Activated effector memory CD4-positive, alpha-beta T cell treated with anti-CD3 and anti-CD28 coated beads, Interleukin-2, amount 50 U/mL, for 16 hours (primary cell): ENCODE results near the gene DDX10.
"Not testable (repeated sequence)": the region's sequence is repeated elsewhere in the genome, so short reads cannot be mapped to it uniquely, and the experiment has no call there.

Experiments
- DNase-seq: peaks from one replicate; pipeline ENCODE4 v3.0.0-alpha.2; 2020

DDX10 gene

DNA sequence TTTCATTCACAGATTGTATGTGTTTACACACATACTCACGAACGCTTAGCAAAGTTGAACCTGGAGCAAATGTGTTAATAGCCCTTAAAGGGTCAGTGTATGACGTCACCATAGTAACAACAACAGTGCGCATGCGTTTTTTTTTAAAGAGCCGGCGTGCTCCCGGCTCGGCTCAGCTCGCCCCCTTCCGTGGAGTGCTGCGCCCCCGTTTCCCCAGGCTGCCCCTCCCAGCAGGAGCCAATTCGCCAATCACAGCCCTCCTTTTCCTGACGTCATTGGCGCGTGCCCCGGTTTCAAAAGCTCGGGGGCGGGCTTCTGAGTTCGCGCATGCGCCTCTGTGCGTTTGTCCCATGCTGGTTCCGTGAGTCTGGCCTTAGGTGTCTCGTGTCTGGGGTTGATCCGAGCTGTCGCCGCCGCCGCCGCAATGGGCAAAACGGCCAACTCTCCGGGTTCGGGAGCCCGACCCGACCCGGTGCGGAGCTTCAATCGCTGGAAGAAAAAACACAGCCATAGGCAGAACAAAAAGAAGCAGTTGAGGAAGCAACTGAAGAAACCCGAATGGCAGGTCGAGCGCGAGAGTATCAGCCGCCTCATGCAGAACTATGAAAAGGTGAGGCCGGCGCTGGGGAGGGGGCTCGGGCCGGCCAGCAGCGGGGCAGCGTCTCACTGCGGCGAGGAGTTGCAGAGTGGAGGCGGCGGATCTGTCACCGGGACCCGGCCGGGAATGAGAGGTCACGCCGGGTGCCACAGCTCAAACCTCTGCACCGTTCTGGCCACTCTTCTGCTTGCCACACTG is at the start of gene DDX10:
Gene DDX10, plus strand, starts transcription at position 340 of the 796 bp plus-strand sequence. Its CDS starts 85 bp downstream, at position 425.
- peak; percentile 99 for DNase-seq

DNA sequence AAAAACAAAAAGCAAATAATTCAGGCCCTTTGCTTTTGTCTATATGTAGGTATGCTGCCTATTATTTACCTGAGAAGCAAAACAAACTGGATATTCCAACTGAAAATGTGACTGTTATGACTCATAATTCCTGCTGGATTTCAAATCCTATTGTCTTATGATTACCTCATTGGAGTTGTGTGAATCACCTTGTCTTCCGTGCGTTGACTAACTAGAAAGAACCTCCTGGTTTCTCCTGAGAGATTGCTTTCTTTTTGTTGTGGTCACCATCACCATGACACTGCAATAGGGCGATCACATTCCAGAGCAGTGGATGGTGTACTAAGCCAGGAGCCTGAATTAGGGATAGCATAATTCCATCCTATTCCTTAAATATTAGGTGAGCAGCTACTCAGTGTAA is 48.3 kb upstream of the DDX10 start:
- DNase-seq: no peak

DNA sequence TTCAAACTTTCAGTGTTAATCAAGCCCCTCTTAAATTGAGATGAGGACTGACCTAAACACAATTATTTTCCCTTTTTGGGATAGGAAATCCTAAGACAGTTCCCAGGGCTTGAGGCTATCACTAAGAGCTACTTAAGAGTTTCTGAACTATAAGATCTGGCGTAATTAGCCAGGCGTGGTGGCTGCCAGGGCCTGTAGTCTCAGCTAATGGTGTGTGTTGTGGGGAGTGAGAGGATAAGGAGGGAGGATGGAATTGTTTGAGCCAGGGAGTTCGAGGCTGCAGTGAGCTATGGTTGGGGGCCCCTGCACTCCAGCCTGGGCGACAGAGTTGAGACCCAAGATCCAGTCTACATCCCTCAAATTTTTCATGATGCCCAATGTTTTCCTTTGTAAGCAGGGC is 47.8 kb upstream of the DDX10 start:
- no peak for DNase-seq

DNA sequence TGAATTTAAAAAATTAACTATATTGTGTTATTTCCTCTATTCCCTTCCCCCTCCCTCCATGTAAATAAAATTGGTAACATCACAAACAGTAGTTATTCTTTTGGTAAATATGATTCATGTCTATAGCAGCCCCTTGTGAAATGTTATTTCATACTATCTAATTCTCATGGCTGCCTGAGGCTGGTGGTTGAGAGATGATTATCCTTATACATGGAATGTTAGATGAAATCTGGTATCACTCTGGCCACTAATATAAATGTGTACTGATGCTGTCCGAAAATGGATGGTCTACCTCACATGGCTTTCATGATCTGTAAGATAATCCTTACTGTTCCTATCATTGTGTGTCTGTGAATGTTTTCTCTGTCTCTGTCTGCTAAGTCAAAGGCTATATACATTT is 46.3 kb upstream of the DDX10 start:
- no peak for DNase-seq

DNA sequence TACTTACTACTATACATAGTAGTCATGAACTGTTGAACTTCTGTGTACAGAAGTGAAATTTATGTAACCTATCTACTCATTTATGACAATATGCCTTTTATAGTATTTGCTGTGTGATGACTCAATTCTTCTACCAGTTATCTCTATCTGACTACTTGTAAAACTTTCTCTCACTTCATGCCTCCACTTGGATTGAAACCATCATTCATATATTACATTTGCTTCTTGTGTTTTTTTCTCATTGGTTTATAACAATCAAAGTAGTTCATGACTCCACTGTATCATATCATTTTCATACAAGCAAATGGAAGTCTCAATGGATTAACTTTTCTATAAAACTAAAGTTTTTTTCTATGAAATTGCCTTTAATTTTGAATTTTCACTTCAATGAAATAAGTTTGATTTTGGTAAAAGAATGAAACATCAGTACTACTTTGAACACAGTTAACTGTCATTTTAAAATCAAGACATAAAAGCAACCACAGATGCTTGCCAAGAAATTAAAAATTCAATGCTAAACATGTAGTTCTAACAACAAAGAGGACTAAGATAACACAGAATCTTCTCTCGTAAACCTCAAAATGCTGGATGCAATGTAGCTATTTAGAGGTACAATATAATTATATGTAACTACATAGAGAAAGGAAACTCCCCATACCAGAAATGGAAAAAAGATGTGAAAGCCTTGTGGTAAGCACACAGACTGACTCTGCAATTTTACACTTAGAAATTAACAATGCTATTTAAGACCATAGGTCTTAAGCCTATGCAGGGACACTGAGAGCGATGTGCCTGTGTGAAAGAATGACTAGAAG is 43.7 kb upstream of the DDX10 start:
- no peak for DNase-seq

DNA sequence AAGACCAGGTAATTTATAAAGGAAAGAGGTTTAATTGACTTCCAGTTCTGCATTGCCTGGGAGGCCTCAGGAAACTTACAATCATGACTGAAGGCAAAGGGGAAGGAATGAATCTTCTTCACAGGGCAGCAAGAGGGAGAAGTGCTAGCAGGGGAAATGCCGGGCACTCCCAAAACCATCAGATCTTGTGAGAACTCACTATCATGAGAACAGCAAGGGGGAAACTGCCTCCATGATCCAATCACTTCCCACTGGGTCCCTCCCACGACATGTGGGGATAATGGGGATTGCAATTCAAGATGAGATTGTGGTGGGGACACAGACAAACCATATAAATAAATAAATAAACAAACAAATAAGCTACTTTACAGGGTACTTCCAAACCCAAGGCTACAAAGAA is 42.5 kb upstream of the DDX10 start:
- DNase-seq: no peak

DNA sequence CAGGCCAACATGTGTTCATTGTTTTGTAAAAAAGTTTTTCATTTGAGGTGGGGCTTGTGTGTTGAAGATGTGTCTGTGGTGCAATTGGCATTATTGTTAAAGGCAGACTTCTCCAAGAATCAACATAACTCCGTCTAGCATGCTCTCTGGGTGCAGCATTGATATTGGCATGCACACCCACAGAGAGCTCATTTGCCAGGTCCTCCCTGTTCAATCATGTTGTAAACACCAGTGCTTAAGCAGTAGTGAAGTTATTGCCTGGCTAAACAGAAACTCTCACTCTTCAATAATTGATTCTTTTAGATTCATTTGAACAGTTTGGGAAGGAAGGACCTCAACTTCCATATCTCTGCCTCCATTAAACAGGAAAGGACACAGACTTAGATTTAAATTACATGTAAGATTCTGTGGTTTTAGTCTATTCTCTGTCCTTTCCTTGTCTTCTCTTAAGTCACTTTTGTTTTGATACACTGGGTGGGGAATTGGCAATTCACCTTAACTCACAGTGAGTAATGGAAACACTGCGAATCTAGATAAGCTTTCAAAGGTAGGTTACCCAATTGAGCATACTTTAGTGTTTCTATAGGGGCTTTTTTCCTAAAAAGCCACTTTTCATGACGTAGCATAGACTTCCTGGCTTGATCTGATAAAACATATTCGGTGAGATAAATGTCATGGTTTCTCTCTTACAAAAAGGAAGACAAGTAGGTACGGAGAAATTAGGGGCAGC is 40.5 kb upstream of the DDX10 start:
- no peak for DNase-seq

DNA sequence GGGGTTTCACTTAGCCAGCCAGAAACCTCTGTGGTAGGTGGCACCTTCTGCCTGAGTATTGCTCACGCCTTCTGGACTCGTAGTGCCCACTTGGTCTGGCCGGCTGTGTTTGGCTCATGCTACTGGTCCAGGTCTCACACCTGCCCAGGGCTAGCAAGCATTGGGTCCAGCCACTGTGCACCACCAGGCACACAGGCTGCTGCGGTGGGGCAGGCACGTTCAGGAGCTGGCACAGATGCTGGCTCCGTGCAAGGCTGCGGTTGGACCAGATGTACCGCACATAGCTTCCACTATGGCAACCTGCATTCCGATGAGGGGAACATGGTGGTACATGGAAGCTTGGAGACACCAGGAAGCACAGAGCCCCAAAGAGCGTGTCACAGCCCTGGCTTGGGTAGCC is 36.5 kb upstream of the DDX10 start:
- DNase-seq: no peak

DNA sequence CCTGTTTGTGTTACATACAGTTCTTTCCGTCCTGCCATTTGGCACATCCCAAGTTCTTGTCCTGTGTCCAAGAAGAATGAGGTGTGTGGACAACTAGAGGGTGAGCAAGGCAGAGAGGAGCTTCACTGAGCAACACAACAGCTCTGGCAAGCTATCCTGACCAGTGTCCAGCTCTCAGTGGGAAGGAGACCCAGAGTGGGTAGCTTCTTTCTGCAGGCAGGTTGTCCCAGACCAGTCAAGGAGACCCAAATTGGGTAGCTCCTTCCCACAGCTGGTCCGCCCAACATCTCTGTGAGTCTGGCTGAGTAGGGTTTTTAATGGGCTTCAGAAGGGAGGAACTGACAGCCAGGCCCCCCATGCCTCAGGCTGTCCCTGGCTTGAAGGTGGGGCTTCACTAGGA is 36.1 kb upstream of the DDX10 start:
- no peak for DNase-seq

DNA sequence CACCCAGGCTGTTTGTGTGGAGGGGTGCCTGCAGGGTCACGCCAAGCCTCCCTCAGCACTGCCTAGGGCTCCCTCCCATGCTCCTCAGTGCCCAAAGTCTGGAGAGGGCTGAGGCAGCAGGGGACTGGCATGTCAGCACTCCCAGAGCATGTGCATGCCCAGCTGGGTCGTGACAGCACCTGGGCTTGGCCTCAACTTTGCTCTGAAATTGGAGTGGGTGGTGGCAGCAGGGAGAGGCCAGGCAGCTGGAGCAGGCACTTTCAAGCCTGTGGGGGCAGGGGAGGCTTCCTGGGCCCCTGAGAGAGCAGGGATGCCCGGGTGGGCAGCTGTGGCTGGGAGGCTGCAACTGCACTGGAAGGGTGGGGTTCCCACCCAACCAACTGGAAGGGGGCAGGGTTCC is 35.6 kb upstream of the DDX10 start:
- no peak for DNase-seq

DNA sequence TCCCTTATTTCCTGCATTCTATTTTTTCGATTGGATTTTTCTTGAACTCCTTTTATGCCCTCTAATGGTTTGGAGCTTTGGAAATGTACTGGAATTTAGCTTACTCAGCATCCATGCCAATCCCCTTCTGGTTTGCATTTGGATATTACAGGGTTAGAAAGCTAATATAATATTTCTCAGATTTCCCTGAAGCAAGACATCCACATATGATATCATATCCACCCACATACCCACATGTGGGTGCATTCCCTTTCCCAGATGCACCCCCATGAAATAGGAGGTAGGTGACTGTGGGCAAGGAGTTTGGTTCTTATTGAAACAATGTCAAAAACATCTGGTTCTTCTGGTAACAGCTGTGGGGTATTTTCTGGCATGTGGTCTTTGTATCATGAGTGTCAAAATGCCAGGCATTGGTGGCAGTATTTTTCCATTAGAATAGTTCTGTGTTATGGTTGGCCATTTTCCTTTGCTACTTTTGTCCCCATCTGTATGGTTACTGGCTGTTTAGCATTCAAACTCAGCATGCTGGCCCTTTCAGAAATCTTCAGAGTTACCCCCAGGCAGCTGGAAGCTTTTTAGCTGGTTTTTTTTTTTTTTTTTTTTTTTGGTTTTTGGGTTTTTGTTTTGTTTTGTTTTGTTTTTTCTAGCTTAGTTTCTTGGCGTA is 32.7 kb upstream of the DDX10 start:
- no peak for DNase-seq

DNA sequence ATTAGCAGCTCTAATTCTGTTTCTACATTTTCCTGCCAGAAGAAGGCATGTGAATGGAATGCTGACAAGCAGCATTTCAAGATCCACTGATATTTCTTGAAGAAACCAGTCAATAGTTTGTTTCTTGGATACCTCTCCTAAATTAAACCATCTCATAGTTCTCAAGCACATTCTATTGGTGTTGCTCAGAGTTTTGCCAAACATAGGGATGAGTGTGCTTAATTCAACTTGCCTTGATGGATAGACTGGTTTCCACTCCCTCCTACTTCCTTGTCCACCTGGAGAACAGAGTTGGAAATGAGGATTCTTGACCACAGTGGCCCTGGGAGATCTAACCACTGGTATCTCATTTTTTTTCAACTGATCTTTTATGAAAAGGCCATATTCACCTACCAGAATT is 29.8 kb upstream of the DDX10 start:
- no peak for DNase-seq

DNA sequence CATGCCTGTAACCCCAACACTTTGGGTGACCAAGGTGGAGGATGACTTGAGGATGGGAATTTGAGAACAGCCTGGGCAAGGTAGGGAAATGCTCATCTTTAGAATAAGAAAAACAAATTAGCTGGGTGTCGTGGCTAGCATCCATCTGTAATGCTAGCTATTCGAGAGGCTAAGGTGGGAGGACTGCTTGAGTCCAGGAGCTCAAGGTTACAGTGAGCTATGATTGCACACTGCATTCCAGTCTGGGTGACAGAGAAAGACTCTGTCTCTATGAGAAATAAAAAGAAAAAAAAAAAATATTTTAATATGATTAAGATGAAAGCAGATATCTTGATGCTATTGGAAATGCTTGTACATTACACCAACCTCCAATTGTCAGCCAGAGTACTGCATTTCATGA is 28.6 kb upstream of the DDX10 start:
- DNase-seq: no peak

DNA sequence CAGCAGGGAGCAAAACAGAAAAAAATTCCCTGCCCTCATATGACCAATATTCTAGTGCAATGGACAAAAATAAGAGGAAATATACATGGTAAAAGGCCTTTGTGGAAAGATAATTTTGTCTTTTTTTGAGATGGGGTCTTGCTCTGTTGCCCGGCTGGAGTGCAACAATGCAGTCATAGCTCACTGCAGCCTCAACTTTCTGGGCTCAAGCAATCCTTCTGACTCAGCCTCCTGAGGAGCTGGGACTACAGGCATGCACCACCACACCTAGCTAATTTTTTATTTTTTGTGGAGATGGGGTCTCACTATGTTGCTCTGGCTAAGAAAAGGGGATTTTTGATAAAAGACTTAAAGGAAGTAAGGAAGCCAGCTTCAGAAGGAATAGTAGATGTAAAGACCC is 25.7 kb upstream of the DDX10 start:
- DNase-seq: no peak

DNA sequence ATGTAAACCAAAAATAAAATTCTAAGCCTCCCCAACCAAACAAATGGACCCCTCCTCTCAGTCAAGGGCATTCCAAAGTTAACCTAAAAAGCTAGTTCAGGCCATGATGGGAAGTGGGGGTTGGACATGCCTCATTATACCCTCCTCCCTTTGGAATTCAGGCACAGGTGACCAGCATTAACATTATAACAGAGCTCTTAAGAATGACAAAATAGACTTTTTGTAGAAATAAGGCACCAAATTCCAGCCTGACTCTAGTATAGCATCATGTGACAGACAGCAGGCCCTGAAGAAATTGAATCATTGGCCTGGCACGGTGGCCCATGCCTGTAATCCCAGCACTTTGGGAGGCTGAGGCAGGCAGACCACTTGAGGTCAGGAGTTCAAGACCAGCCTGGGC is 23.1 kb upstream of the DDX10 start:
- not testable (repeated sequence) for DNase-seq

DNA sequence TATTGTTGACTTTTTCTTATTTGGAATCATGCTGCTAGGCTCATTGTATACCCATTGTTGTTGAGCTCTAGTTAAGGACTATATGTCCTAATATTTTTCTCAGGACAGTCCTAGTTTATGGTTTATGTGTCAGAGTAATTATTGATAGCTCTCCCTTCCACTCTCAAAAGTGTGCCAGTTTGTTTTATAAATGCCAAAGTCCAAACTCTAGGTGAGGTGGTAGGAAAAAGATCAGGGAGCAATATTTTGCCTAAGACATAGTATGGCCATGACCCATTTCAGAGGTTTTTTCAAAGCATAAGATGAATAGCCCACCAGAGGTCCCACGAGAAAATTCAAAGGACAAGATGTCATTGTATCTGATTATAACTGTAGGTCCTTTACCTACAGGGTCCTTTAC is 20.9 kb upstream of the DDX10 start:
- no peak for DNase-seq

DNA sequence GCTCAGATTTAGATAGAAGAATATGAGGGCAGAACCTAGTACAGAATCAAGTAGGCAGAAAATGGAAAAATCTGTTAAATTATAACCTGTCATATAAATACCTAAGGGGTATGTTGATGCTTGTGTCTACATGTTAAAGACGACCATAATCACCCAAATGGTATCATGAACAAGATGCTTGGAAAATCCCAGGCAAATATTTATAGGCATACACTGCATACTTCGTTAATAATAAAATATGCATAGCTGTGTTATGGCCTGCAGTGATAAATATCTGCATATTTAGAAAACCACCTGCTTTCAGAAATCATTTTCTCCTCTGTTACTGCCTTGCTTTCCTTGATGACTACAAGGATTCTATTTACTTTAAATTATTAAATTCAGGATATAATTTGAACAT is 18.9 kb upstream of the DDX10 start:
- DNase-seq: no peak

DNA sequence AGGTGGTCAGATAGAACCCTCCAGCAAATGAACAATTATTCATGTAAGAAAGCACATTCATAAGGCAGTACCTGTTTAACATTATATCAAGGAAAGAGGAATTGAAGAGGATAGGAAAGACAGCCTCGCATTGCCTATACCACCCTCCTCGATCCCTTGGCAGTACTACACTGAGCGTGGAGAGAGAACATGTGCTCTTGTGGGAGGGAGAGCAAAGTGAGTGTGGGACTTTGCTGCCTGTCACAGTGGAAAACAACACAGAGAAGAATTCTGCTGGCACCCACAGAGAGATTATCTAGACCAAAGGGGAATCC is 17.5 kb upstream of the DDX10 start:
- no peak for DNase-seq

DNA sequence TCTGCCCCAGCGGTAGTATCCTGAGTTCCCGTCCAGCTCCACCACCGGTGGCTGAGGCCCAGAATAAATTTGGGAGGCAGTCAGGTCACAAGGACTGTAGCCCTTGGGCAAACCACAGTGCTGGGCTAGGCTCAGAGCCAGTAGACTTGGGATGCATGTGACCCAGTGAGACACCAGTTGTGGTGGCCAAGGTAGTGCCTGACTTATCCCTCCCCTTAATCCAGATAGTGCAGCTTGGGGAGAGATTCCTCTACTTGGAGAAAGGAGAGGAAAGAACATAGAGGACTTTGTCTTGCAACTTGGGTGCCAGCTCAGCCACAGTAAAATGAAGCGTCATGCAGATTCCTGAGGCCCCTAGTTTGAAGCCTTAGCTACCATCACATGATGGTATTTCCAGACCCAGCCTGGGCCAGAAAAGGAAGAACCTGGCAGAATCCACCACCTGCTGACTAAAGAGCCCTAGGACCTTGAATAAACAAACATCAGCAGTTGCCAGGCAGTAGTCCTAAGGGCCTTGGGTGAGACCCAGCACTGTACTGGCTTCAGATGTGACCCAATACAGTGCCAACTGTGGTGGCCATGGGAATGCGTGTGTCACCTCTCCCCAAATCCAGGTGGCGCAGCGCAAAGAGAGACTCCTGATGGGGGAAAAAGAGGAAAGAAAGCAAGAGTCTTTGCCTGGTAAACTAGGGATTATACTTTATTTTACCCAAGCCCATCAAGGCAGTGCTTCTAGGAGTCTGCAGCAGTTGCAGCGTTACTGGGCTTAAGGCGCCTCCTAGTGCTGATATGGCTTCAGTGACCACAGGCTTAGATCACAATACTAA is 17.0 kb upstream of the DDX10 start:
- DNase-seq: peak; percentile 83

DNA sequence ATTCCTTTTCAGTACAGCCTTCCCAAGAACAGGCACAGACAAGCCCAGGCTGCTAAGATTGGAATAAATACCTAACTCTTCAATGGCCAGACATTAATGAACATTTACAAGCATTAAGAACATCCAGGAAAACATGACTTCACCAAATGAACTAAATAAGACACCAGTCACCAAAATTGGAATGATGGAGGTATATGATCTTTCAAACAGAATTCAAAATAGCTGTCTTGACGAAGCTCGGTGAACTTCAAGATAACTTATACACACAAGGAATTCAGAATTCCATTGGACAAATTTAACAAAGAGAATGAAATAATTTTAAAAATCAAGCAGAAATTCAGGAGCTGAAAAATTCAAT is 16.4 kb upstream of the DDX10 start:
- no peak for DNase-seq

DNA sequence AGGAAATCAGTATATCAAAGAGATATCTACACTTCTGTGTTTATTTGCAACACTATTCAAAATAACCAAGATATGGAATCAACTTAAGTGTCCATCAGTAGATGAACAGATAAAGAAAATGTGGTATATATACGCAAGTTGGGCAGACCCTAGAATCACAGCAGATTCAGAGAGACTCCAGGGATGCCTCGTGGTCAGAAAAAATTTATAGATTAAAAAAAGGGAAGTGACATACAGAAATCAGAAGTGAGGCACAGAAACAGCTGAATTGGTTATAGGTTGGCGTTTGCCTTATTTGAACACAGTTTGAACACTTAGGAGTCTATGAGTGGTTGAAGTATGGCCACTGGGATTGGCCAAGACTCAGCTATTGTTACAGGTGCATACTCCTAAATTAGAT is 10.8 kb upstream of the DDX10 start:
- not testable (repeated sequence) for DNase-seq

DNA sequence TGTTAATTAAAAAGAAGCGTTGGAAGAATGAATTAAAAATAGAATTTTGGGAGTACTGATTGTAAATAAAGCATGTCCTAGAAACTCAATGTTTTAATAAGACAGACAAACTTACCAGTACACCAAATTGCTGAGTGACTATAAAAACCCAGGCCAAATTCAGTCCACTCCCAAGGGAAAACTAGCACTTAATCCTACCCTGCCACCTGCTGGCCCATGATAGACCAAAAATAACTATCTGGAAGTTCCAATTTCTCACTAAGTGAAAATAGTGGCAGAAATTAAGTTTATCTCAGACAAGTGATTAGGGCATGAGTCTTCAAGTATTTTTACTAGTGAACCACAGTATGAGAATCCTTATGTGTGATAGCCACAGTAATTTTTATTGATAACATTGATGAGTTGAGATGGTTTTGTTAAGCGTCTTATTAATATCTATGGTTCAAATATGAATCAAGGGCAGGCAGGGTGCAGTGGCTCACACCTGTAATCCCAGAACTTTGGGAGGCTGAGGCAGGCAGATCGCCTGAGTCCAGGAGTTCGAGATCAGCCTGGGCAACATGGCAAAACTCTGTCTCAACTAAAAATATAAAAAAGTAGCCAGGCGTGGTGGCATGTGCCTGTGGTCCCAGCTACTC is 9.8 kb upstream of the DDX10 start:
- DNase-seq: no peak
